Right cardiac atrium (tissue), 5 donors: ENCODE data around the gene MAPK6. TPM values are rescaled to one million over a fixed set of nuclear protein-coding genes. Genes with fewer than 3 reads are reported as not detected.
"Not testable (repeated sequence)": the region's sequence is repeated elsewhere in the genome, so short reads cannot be mapped to it uniquely, and the experiment has no call there.

Source experiments
- ATAC-seq, 2 donors: fragments of 200-7000 bp; cut with Tn5 transposase; one replicate each; pipeline versions ENCODE4 v1.8.0 to v1.9.1; 2020; ENCODE audit warnings: moderate library complexity in 2 of 2, mild to moderate bottlenecking in 1 of 2
- DNase-seq, 3 donors: peaks; one replicate each; pipeline ENCODE4 v3.0.0-alpha.2; 2020
- H3K27ac ChIP-seq: one replicate; pipeline ENCODE4 v1.5.1; 2013; ENCODE audit warnings: mild to moderate bottlenecking, low read length, control low read depth, moderate library complexity
- H3K27me3 ChIP-seq: one replicate; pipeline ENCODE4 v1.6.1; 2013; ENCODE audit not compliant: control insufficient read depth, insufficient read depth
- H3K4me1 ChIP-seq: one replicate; pipeline ENCODE4 v1.6.1; 2013; ENCODE audit warnings: low read length; ENCODE audit not compliant: control insufficient read depth, insufficient read depth
- H3K4me3 ChIP-seq: one replicate; pipeline ENCODE4 v1.5.1; 2013; ENCODE audit warnings: low read length, control low read depth
- H3K9me3 ChIP-seq: one replicate; pipeline ENCODE4 v1.6.1; 2013; ENCODE audit warnings: low read length; ENCODE audit not compliant: control insufficient read depth
- WGBS: extraction: QIAGEN DNeasy Blood & Tissue Kit; methylation state at CpG from one replicate; pipeline ENCODE4 v1.1.7; 2013; 5-methylcytosine and 5-hydroxymethylcytosine counted together
- intact Hi-C, 4 donors: fragments of 100-400 bp; cut with DNase I; formaldehyde crosslinking; loops; one replicate each; pipeline versions ENCODE4 v1.11.0 to v1.14.0; 2022 to 2023
- polyA plus RNA-seq: library from polyadenylated mRNA; stranded (reverse); fragments of 200-250 nt; gene quantifications from one replicate; pipeline ENCODE4 v1.2.3, GENCODE V29; 2013
- total RNA-seq, 4 donors: library from RNA; stranded (reverse); fragmentation: NEBNext Ultra II Directional; extraction: Animal tissue kit (Norgen Biotek cat#: 25700); gene quantifications; one replicate each; pipeline ENCODE4 v1.2.1, GENCODE V29; 2021
- donor health status: healthy with polysubstance abuse.
- donor health status: DM: no; HTN: yes; CAD: no.
- donor health status: DM: no; HTN: no; CAD: no.
- donor health status: DM: no; HTN: yes; CAD: no; lungs with severe emphysema.
- donor health status: DM: yes; HTN: yes; CAD: no.

The MAPK6 gene
- total and polyA plus RNA-seq, 5 donors: 6.1 to 22.3 (median 18.8) TPM

DNA sequence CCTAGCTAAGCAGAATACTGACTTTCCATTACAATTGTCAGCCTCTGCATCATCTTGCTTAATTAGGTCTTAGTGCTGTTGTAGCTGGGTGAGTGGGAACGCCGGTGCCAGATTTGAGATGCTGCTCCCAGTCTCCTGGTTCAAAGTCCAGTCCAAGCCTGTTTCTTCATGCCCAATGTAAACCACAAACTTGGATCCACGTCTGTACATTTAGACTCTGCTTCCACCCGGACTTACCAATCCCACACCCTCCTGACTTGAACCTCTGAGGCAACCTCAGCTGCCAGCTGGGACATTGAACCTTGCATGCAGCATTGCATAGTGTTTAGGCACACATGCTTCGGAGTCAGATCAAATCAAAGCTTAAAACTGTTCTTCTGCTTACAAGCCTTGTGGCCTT lies 50.5 kb downstream of the MAPK6 start:
- no peaks in the 10 kb centered on the region for H3K27me3 ChIP-seq
- intact Hi-C loops: no loop called here
- H3K4me3 ChIP-seq: no peak overlapping the region
- no peaks in the 10 kb centered on the region for H3K4me1 ChIP-seq
- WGBS: 89% methylated on average over 5 of the region's 5 CpGs
- ATAC-seq: no peak
- DNase-seq: no peak
- no peak overlapping the region for H3K27ac ChIP-seq
- H3K9me3 ChIP-seq: no peaks in the 10 kb centered on the region

DNA sequence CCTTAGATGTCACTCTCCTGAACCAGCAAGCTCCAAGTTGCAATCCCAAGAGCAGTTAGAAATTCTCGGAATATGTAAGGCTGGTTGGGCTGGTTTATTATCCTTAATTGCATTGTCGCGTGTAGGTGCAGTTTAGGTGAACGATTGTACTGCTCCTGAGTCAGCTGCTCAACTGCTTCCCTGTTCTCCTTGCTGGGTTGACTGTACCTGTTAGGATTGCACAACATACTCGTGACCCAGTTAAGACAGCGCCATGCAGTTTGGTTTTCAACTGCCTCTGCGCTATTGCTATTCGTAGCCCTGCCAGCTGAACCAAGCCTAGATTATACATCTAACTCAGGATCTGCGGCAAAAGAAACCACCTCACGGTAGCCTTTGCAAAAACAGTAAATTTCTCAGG lies 52.6 kb downstream of the MAPK6 start:
- Histone ChIP-seq H3K27me3 (no peaks in the 10 kb centered on the region), H3K4me1 (no peaks in the 10 kb centered on the region), H3K4me3 (no peak overlapping the region), H3K27ac (no peak overlapping the region), H3K9me3 (no peaks in the 10 kb centered on the region)
- ATAC-seq (peak in 1 of 2 donors; percentile 45), DNase-seq (no peak)
- 87% methylated on average over 10 of the region's 10 CpGs for WGBS
- intact Hi-C loops: loop anchor here in 2 of 4 donors (10.0 kb wide), 1 partner anchor 97 kb away; the partner anchor contains the start of gene LEO1 (in 2 of the 2)

- 84% methylated on average over 11 of the region's 11 CpGs for WGBS
- intact Hi-C loops: loop anchor here (5.0 to 10.0 kb wide), 2 partner anchors 95 to 102 kb away; partner anchors contain the start of gene LEO1 (in 2 of the 4)
Measured at GRCh38 chr15:52076889-52077781, 58.1 kb downstream of the MAPK6 start.

DNA sequence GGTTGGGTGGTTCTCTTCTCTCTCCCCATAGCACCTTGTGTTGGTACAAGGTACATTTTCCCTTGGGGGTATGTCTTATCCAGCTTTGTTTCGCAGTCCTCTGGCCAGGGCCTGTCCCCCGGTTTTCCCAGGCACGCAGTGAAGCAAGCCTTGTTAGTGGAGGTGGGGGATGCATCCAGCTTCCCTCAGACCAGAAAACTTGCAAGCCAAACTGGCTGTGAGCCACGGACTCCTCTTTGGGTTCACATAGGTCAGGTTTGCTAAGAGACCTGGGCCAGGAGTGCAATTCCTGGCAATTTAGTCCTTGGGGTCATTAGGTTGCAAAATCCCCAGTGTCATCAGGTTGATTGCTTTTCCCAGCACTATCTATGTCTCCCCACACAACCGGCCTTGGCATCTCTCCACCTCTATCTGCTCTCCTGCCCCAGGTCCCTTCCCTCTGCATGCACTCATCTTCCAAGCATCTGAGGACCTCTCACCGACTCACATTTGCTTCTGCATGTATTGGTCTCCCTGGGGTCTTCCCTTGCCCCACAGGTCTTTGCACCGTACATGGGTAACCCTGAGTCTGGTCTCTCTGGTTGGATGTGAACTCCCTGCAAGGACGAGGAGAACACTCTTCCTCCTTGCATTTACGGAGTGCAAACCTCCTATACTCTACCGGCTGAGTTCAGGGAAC lies 59.3 kb downstream of the MAPK6 start:
- H3K4me1 ChIP-seq: no peaks in the 10 kb centered on the region
- H3K9me3 ChIP-seq: no peaks in the 10 kb centered on the region
- 72% methylated on average over 10 of the region's 10 CpGs for WGBS
- H3K27me3 ChIP-seq: no peaks in the 10 kb centered on the region
- intact Hi-C loops: loop anchor here (5.0 to 10.0 kb wide), 2 partner anchors 96 to 104 kb away; partner anchors contain the start of gene LEO1 (in 2 of the 4)
- DNase-seq (peak in 1 of 3 donors; percentile 39), ATAC-seq (peak; percentile 11 to 35)
- H3K4me3 ChIP-seq: no peak overlapping the region
- no peak overlapping the region for H3K27ac ChIP-seq

More at GRCh38 chr15:52076889-52077781, 58.1 kb downstream of the MAPK6 start:
- H3K4me1 ChIP-seq: no peaks in the 10 kb centered on the region
- H3K9me3 ChIP-seq: no peaks in the 10 kb centered on the region
- ATAC-seq (no peak), DNase-seq (no peak)
- no peak overlapping the region for H3K4me3 ChIP-seq
- H3K27ac ChIP-seq: no peak overlapping the region
- H3K27me3 ChIP-seq: no peaks in the 10 kb centered on the region

DNA sequence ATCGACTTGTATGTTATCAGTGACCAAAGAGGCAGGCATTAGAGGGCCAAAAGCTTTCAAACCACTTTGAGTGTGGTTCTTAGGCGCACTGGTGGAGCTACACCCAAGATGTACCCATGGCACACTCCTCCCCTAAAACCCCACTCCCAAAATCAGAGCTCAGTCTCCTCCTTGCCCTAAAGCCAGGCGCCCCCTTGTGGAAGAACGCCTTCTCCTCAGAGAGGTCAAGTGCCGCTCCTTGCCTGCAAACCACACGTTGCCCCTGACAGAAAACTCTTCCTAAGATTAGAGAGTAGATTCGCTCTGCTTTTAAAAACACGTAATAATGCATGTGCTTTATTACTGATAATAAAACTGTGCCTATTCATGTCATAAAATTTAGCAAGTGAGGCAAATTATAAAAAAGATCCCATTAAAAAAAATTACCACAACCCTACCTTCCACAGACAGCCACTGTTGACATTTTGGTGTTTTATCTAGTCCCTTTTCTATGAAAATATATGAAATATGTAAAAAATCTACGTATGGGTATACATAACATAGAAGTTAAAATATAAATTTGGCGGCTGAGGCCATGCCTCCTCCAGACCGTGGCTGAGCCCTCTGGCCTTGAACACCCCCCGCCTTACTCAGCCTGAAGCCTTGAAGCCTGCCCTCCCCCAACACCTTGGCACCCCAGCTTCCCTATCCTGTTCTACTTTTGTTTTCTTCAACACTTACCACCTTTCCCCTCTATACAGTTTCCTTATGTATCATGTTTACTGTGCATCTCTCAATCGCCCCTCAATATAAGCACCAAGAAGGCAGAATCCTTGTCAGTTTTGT lies 60.1 kb downstream of the MAPK6 start:
- Histone ChIP-seq H3K27me3 (no peaks in the 10 kb centered on the region), H3K4me3 (no peak overlapping the region), H3K9me3 (no peaks in the 10 kb centered on the region), H3K27ac (no peak overlapping the region), H3K4me1 (no peaks in the 10 kb centered on the region)
- intact Hi-C loops: loop anchor here (5.0 to 10.0 kb wide), 2 partner anchors 97 to 104 kb away; partner anchors contain the start of gene LEO1 (in 2 of the 4)
- peak; percentile 85 to 95 (median 91) for DNase-seq
- ATAC-seq: peak; percentile 87 to 90
- WGBS: 46% methylated on average over 13 of the region's 13 CpGs

GRCh38 chr15:52080031-52080430 lies 61.0 kb downstream of the MAPK6 start:
- H3K4me3 ChIP-seq: no peak overlapping the region
- no peaks in the 10 kb centered on the region for H3K27me3 ChIP-seq
- no peak overlapping the region for H3K27ac ChIP-seq
- 82% methylated on average over 5 of the region's 5 CpGs for WGBS
- intact Hi-C loops: no loop called here
- no peak for DNase-seq
- ATAC-seq: no peak
- no peaks in the 10 kb centered on the region for H3K9me3 ChIP-seq
- H3K4me1 ChIP-seq: no peaks in the 10 kb centered on the region

DNA sequence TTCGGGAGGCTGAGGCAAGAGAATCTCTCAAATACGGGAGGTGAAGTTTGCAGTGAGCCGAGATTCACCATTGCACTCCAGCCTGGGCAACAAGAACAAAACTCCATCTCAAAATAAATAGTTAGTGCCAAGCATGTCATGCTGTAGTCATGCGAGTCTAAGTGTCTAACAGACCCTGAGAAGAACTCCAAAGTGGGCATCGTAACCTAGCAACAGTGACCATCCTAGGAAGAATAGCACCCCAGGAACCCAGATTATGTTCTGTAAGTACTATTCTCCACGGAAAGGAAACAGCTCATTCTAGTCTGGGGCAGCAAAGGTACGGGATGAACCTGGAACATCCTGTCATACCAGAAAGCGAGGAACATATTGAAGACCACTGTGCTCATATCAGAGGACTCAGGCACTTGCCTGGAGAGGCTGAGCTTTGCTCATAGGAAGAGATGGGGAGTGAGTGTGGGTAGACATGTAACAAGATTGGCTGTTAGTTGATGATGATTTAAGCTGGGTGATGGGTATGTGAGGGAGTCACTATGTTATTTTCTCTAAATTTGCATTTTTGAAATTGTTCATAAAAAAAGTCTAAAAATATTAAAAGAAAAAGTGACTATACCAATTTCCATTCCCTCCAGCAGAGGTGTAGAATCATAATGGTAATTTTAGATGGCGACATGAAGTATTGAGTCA lies 61.8 kb downstream of the MAPK6 start:
- ATAC-seq: no peak

DNA sequence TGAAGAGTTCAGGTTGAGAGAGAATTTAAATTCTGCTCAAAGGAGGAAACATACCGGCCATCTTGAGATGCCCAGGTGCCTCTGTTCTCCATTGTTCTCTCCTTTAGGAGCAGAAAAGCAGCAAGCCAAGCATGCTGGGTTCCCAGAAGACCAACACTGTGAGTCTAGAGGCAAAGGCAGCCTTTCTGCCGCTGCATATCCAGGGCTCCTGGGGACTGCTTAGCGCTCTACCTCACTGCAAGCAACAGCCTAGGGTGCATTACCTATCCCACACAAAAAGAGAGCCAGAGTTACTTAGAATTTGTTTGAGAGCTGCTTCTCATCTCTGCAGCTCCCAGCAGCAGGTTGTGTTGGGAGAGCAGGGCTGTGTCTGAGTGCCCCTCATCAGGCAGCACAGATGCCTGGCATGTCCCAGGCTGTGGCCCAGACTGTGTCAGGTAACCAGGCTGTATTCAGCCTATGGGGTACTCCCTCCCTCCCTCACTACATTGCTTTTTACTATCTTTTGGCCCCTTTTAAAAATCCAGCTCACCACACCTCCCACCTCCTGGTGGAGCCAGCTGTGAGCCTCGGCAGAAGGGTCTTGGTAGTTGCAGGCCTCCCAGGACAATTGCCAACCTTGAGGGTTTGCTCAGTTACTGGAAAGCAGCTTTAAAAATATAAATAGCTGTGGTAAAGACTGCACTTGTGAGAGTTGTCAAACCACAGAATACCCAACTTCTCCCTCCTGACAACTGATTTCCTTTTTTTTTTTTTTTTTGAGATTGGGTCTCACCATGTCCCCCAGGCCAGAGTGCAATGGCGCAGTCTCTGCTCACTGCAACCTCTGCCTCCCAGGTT lies 63.4 kb downstream of the MAPK6 start:
- Histone ChIP-seq H3K4me3 (no peak overlapping the region), H3K9me3 (peaks cover 3% of the 10 kb centered on the region), H3K27me3 (no peaks in the 10 kb centered on the region), H3K27ac (no peak overlapping the region), H3K4me1 (no peaks in the 10 kb centered on the region)
- WGBS: 77% methylated on average over 5 of the region's 5 CpGs
- intact Hi-C loops: no loop called here
- ATAC-seq (no peak), DNase-seq (no peak)

More for the DNA sequence above, 61.8 kb downstream of the MAPK6 start:
- Histone ChIP-seq H3K9me3 (no peaks in the 10 kb centered on the region), H3K27me3 (no peaks in the 10 kb centered on the region), H3K4me1 (no peaks in the 10 kb centered on the region), H3K27ac (no peak overlapping the region), H3K4me3 (no peak overlapping the region)
- 85% methylated on average over 9 of the region's 9 CpGs for WGBS
- DNase-seq: no peak
- intact Hi-C loops: no loop called here

- DNase-seq, H3K27ac ChIP-seq, H3K27me3 ChIP-seq, H3K9me3 ChIP-seq, intact Hi-C loops, ATAC-seq, H3K4me3 ChIP-seq, H3K4me1 ChIP-seq: not testable (repeated sequence)
- WGBS: 84% methylated on average over 1 of the region's 1 CpG
Measured at GRCh38 chr15:52083037-52083359, 64.0 kb downstream of the MAPK6 start.
